GM19395 (cell line): ENCODE data around the gene SOWAHA.
"Not testable (repeated sequence)": the region's sequence is repeated elsewhere in the genome, so short reads cannot be mapped to it uniquely, and the experiment has no call there.

Experiments used
- ATAC-seq: cut with Tn5 transposase; IDR thresholded peaks from one replicate; pipeline ENCODE4 v1.9.1; 2021; ENCODE audit warnings: mild to moderate bottlenecking, moderate library complexity; ENCODE audit not compliant: unreplicated experiment

The SOWAHA gene

DNA sequence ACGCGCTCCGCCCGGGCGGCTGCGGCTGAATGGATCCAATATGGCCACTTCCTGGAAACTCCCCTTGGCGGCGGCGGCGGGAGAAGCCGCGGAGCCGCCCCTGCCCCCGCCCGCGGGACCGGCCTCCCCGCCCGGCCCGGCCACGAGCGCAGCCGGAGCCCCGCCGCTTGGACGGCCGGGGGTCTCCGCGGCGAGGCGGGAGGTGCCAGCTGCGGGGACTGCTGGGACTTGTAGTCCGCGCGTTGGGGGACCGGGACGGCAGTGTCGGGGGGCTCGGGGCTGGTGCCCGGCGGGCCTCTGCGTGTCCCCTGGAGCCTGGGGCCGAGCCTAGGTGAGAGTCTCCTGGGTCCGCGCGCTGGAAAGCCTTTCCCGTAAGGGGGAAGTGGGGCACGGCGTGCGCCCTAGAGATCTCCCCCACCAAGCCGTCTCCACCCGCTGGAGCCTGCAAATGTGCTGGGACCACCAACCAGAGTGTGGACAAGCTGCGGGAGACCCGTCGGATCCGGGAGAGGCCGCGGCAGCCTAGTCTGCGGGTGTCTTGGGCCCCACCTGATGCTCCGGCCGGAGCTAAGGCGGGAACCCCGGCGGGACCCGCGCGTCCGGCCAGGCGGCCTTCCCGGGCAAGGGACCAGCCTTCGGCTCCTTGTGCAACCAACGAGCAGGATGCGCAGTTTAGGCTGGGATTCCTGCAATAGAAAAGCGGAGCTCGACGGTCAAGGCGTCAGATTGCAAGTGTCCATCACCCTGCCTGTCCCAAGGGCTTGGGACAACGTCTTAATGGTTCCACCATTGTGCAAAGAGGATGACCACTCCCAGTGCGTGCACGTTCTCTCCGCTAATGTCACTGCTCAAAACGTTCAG, 35.7 kb upstream of the SOWAHA start, which contains the start of gene SEPTIN8:
Gene SEPTIN8, minus strand, starts transcription at position 31 of the 861 bp plus-strand sequence. CDS start 102 bp downstream, outside the sequence.
- ATAC-seq = peak; percentile 57

DNA sequence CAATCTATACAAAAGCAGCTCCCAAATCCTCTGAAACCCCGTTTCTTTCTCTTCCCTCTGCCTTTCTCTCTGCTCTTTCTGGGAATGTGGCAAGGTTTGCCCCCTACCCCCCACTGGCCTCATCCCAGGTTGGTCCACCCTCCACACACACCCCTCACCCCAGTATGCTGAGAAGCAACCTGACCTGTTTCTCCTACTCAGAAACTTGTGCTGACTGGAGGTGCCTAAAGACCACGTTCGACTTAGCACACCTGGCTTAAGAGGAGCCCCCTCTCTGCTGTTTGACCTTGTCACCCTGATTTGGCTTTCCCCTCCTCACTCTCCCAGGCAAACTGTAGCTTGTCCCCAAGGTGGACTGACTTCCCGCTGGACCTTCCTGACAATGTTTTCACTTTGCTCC, 35.0 kb upstream of the SOWAHA start:
- ATAC-seq = no peak

DNA sequence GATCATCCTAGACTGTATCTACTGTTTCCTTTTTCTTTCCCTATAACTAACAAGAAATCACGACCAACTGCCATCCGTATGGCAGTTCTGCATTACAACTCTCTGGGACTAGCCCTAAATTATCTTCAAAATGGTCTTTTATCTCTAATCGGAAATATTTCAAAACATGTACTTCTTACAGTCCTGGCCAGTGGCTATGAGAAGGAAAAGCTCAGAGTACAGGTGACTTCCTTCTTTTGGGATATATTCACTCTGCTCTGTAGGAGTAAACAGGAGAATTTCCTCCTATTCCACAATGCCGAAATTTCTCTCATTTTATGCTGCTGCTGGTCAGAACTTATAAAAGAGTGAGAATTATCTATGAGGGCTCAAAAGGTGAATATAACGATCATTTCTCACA, 34.2 kb upstream of the SOWAHA start:
- ATAC-seq = no peak

DNA sequence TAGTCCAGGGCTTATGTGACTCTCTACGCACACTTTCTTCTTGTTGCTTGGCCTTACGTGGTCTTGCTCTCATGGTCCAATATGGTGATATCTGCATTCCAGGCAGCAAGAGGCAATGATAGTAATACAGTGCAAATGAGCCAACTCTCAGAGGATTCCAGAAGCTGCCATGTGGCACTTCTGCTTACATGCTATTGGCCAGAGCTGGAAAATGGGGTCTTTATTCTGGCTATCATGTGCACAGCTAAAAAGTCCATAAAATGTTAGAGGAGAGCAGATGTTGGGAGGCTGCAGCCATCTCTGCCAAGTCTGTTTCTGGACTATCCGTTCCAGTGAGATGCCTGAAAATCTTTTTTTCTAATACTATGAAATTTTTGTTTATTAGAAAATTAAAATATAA, 33.1 kb upstream of the SOWAHA start:
- ATAC-seq = no peak

DNA sequence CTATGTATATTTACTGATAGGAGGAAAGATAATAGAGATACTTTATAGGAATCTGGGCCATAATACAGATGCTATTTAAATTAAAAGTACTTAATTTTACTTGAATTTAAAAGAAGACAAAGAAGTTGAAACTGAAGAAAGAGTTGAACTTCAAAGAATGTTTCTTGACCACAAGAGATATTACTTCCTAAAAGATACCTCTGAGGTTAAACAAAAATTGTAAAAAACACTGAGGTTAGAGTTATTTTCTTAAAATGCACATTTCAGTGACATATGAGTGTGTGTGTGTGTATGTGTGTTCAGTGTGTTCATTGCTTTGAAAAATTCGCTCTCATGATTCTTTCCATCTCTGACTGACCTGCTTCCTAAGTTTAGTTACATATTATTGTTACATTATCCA, 32.5 kb upstream of the SOWAHA start:
- ATAC-seq = no peak

DNA sequence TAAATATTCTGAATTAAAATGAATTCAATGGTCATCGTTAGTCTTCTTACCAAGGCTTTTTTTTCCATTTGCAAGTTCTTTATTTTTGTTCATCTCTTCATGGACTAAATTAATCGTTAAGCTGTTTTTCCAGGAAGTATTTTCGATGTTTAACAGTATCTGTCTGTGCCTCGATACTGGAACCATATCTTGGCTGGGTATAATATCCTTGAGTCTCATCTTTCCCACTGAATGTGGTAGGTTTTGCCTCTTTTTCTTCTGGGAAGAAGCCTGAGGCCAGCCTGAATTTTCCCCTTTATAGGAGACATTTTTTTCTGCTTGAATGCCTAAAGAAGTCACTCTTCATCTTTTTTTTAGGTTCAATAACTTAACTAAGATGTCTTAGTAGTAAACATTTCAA, 32.1 kb upstream of the SOWAHA start:
- no peak for ATAC-seq

DNA sequence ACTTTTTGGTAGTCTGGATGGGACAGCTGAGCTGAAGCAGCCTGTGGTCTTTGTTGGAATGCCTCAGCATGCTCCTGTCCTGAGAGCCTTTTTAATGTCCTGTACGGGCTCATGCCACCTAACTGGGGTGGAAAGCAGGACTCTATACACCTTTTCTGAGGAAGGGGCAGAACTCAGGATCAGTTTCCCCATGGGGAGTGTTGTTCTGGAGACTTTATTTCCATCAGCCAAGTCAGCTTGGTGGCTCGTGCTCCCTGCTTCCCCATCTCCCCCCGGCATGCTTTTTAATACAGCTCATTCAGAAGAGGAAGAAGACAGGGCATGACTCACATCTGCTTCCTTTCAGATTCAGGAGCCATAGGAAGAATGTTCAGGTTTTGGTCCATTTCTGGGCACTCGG, 31.0 kb upstream of the SOWAHA start:
- no peak for ATAC-seq

DNA sequence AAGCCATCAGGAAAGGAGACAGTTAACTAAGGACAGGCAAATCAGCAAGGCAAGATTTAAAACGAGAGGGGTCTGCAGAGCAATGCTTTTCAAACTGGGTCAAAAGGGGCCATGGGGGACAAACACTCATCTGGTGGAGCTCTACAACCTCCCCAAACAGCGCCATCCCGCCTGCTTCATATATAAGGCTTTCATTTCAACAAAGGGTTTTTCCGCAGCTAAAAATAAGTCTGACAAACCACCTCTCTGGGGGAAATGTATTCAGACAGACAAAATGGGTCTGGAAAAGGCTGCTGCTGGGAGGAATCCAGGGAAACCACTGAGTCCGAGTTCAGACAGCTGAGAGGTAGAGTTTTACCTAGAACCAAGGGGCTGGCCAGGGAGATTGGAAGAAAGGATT, 27.7 kb upstream of the SOWAHA start:
- ATAC-seq = no peak

DNA sequence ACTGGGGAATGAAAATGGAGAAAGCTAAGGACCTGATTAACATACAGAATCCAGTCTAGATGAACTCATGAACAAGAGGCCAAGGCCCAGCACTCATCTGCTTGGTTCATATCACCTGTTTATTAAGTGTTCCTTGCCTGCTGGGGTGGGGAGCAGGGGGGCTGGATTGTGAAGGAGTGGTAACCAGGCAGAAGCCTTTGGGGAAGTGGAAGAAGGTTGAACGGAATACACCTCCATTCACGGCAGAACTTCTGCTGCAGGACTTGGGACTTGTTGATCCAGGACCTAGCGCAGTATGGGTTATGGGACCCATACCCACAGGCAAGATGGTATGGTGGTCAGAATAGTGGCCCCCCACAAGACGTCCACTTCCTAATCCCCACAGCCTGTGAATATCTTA, 27.2 kb upstream of the SOWAHA start:
- no peak for ATAC-seq

DNA sequence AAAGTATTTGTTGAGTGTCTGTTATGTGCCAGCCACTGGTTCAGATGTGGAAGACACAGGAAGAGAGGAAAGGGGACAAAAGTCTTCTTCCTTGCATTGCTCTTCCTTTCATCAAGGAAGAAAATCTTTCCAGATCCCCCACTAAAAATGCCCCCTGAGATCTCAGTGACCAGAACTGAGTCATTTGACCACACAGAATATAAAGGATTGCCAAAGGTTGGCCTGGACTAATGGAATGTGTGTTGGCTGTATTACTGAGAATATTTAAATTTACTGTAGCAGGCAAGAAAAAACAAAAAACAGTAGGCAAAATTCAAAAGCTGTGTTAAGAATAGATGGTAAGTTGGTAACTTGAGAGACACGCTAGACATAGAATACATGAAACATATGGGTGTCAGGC, 26.0 kb upstream of the SOWAHA start:
- ATAC-seq = no peak

DNA sequence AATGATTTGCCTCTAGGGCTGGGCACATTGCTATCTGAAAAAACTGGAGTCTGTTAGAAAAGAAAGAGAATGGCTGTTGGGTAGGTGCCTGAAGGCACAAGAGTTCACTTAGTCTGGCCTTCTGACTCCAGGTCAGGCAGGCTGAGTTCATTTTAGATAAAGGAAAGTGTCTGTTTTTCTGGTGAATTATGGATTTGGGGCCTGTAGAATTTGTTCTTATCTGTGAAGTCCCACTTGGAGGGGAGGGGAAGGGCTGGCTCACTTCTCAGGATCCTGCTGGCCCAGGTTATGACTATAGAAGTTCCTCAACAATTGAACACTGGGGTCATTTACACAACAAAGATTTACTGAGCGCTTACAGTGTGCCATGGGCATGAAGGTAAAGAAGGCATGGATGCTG, 24.6 kb upstream of the SOWAHA start:
- no peak for ATAC-seq

DNA sequence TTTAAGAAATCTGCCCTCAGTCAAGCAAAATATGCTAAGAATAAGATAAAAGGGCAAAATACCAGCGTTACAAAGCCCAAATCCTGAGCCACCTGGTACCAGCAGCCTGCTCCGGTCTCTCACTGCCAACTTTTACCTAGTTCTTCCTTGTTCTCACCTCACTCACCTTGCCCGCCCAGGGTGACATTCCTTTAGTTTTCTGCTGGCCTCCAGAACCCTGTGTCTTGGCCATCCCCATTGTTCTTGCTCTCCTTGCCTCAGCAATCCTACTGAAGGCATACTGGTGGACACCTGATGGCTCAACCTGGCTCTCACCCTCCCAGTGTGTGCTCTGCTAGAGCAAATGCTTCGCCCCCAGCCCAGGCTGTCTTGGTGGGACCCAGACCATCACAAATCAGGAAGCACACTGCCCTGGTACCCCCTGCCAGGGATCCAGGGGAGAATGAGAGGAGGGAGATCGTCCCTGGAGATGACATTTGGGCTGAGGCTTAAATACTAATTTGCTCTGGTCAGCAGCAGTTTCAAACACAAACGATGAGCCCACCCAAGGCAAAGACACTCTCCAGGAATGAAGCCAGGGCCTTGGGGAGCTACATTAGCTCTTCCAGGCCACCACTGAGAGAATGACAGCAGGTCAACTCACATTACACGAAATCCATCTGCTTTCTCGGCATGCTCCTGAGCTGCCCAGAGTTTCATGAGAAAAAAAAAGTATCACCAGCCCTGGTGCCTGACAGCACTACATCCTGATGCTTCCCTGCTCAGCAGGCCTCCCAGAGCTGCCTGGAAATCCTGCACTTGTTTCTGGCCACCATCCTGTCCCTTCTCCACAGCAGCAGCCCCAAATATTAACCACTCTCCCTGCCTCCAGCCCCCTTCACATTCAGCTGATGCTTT, 23.9 kb upstream of the SOWAHA start:
- no peak for ATAC-seq

DNA sequence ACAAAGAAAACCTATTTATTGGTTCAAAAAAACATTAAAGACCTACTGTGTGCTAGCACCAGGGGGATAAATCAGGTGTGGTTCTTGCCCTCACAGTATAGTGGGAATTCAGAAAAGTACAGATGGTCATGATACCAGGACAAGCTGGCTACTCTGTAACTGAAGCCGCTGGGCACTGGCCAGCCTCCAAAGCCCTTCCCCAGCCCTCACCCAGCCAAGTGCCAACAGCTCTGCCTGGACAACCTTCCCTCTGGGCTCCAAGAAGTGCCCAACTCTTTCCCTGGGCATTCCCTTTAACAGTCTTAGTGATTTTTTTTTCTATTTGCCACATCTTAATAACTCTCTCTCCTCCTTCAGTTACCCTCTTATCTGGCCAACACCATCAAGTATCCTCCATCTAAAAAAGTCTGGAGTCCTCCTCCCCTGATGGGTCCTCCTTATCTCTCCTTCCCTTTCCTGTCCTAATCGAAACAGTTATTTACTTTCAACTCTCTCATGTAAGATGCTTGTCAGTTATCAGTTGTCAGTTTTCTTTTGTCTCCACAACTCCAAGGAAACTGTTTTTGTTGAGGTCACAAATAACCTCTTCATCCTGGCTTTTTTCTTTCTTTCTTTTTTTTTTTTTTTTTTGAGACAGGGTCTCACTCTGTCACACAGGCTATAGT, 22.8 kb upstream of the SOWAHA start:
- no peak for ATAC-seq

DNA sequence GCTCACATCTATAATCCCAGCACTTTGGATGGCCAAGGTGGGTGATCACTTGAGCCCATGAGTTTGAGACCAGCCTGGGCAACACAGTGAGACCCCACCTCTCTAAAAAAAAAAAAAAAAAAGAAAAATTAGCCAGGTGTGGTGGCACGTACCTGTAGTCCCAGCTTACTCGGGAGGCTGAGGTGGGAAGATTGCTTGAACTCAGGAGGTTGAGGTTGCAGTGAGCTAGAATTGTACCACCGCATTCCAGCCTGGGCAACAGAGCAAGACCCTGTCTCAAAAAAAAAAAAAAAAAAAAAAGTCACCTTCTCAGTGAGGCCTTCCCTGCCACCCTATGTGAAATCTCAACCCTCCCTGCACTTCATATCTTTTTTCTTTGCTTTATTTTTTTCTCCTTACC, 22.1 kb upstream of the SOWAHA start:
- no peak for ATAC-seq

DNA sequence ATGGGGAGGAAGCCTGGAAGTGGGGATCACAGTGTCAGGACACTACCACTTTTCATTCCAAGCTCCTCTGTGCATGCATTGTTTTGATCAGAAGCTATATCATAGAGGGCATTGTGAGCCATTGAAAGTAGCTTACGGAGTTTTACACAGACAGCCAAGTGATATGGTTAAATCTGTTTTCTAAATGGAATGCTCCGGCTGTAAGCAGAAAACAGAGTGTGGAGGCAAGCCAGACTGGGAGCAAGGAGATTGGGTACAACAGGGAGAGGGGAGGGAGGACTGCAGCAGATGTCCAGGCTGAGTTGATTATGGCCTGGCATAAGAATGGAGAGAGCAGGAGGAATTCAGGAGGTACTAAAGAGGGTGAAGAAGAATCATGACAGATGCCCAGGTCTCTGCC, 15.5 kb upstream of the SOWAHA start:
- ATAC-seq = no peak

DNA sequence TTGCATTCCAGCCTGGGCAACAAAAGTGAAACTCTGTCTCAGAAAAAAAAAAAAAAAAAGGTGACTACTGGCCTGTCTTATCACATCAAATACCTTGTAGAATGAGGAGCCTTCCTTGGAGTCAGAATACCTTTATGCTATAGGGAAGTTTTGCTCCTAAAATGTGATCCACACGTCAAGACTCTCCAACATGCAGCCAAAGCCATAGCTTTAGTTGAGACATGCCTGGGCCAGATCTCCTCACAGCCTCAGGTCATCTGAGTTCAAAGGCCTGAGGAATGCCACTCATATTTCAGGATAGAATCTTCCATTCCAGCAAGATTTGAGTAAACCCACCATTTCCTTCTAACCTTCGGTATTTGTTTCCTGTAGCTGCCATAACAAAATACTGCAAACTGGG, 13.7 kb upstream of the SOWAHA start:
- ATAC-seq = no peak

DNA sequence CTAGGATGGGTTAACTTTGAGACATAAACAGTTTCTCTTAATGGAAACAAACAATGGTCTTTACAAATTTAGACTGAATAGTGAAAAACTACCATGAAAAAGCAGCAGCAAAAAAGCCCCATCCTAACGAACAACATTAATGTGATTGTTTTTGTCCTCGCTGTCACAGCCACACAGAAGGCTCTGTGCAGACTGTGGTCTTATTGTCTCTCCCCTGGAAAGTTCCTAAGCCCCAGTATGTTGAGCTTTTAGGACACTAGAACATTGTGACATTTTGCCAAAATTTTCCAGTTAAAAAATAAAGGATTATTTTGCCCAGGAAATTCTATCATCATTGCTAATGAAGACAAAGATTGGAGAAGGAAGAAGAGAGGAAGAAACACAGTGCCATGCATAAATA, 12.6 kb upstream of the SOWAHA start:
- no peak for ATAC-seq

DNA sequence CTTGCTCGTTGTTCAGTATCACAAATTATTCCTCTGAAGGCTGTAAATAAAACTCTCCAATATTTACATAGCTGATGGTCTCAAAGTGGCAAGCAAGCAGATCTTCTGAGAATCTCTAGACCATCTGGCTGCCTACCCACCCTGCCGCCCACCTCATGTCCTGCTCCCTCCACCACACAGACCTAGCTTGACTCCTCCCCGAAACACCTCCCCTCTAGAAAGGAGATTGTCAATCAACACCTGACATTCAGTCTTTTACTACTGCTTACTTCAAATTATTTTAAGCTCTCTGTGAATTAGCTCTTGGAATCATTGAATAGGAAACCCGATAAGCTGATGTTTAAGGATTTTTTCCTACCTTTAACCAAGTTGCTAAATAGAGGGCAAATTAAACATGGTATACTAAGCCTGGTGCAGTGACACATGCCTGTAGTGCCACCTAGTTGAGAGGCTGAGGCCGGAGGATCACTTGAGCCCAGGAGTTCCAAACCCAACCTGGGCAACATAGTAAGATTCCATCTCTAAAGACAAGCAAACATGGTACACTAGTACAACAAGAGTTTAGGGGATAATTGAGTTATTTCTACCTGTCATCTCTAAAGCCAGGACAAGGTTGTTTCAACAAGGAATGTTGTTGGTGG, 10.9 kb upstream of the SOWAHA start:
- ATAC-seq = no peak

DNA sequence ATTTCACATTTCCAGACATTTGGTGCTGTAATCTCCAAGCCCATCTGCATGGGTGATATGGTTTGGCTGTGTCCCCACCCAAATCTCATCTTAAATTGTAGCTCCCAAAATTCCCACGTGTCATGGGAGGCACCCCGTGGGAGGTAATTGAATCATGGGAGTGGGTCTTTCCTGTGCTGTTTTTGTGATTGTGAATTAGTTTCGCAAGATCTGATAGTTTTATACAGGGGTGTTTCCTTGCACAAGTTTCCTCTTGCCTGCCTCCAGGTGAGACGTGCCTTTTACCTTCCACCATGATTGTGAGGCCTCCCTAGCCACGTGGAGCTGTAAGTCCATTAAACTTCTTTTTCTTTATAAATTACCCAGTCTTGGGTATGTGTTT, 10.4 kb upstream of the SOWAHA start:
- ATAC-seq = not testable (repeated sequence)

DNA sequence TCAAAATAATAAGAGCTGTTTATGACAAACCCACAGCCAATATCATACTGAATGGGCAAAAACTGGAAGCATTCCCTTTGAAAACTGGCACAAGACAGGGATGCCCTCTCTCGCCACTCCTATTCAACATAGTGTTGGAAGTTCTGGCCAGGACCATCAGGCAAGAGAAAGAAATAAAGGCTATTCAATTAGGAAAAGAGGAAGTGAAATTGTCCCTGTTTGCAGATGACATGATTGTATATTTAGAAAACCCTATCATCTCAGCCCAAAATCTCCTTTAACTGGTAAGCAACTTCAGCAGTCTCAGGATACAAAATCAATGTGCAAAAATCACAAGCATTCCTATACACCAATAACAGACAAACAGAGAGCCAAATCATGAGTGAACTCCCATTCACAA, 8.9 kb upstream of the SOWAHA start:
- not testable (repeated sequence) for ATAC-seq

DNA sequence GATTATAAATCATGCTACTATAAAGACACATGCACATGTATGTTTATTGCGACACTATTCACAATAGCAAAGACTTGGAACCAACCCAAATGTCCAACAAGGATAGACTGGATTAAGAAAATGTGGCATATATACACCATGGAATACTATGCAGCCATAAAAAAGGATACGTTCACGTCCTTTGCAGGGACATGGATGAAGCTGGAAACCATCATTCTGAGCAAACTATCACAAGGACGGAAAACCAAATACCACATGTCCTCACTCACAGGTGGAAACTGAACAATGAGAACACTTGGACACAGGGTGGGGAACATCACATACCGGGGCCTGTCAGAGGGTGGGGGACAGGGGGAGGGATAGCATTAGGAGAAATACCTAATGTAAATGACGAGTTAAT, 7.2 kb upstream of the SOWAHA start:
- not testable (repeated sequence) for ATAC-seq
